Lower lobe of right lung (tissue), 2 donors: ENCODE results near the gene FZD4. TPM values are rescaled to one million over a fixed set of nuclear protein-coding genes. Genes with fewer than 3 reads are reported as not detected.
"Not testable (repeated sequence)": the region's sequence is repeated elsewhere in the genome, so short reads cannot be mapped to it uniquely, and the experiment has no call there.

Source experiments
- ATAC-seq, 2 donors: fragments of 200-7000 bp; cut with Tn5 transposase; one replicate each; pipeline ENCODE4 v1.9.1; 2020 to 2022; ENCODE audit warnings: mild to moderate bottlenecking in 2 of 2, moderate library complexity in 2 of 2
- DNase-seq: peaks from one replicate; pipeline ENCODE4 v3.0.0-alpha.2; 2020
- H3K27ac ChIP-seq: fragments of 200-600 bp; one replicate; pipeline ENCODE4 v1.8.0; 2022
- H3K27me3 ChIP-seq: fragments of 200-600 bp; one replicate; pipeline ENCODE4 v1.8.0; 2022; ENCODE audit warnings: low read depth
- H3K36me3 ChIP-seq: fragments of 200-600 bp; one replicate; pipeline ENCODE4 v1.8.0; 2022; ENCODE audit warnings: mild to moderate bottlenecking
- H3K4me1 ChIP-seq: fragments of 200-600 bp; one replicate; pipeline ENCODE4 v1.8.0; 2022
- H3K4me3 ChIP-seq: fragments of 200-600 bp; one replicate; pipeline ENCODE4 v1.8.0; 2022; ENCODE audit warnings: mild to moderate bottlenecking
- H3K9me3 ChIP-seq: fragments of 200-600 bp; one replicate; pipeline ENCODE4 v1.8.0; 2022
- CTCF ChIP-seq: fragments of 200-600 bp; IDR thresholded peaks from one replicate; pipeline ENCODE4 v1.8.0; 2022; ENCODE audit warnings: antibody characterized with exemption, mild to moderate bottlenecking
- intact Hi-C: fragments of 100-400 bp; cut with DNase I; formaldehyde crosslinking; loops from one replicate; pipeline ENCODE4 v1.11.0; 2022
- total RNA-seq: library from RNA; stranded (reverse); fragmentation: NEBNext Ultra II Directional; extraction: Animal tissue kit (Norgen Biotek cat#: 25700); gene quantifications from one replicate; pipeline ENCODE4 v1.2.1, GENCODE V29; 2021
- donor health status: DM: no; HTN: yes; CAD: no; lungs with severe emphysema.

The FZD4 gene
- total RNA-seq, 1 donor from 2014 or later, result 51.1 TPM

DNA sequence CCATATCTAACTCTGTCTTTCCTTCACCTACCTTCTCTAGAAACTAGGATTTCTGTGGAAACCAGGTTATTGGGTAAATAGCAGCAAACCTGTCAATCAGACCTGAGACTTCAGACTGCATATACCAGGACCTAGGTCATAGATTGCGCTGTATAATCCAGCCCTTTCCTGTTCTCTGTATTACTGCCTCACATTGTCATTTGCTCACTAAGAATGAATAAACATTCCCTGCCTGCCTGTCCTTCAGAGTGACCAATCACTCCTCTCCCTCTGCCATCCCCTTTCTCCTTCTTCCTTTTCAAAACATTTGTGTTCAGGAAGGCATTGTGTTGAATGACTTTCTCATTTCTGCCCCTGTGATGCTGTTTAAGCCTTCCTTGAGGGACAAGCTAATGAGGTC, 14.1 kb upstream of the FZD4 start:
- no peaks in the 10 kb centered on the region for H3K27me3 ChIP-seq
- H3K27ac ChIP-seq, result no peak overlapping the region
- no peak for TF ChIP-seq CTCF
- H3K4me1 ChIP-seq, result no peaks in the 10 kb centered on the region
- H3K9me3 ChIP-seq, result peaks cover 5% of the 10 kb centered on the region
- intact Hi-C loops, result no loop called here
- ATAC-seq, result no peak
- DNase-seq, result no peak
- no peak overlapping the region for H3K4me3 ChIP-seq
- no peaks in the 10 kb centered on the region for H3K36me3 ChIP-seq

DNA sequence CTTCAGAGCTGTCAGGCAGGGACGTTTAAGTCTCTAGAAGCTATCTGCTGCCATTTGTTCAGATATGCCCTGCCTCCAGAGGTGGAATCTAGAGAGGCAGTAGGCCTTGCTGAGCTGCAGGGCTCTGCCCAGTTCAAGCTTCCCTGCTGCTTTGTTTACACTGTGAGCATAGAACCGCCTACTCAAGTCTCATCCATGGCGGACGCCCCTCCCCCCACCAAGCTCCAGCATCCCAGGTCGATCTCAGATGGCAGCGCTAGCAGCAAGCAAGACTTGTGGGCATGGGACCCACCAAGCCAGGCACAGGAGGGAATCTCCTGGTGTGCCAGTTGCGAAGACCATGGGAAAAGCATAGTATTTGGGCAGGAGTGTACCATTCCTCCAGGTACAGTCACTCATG, 12.4 kb upstream of the FZD4 start:
- intact Hi-C loops, ATAC-seq, DNase-seq: not testable (repeated sequence)

DNA sequence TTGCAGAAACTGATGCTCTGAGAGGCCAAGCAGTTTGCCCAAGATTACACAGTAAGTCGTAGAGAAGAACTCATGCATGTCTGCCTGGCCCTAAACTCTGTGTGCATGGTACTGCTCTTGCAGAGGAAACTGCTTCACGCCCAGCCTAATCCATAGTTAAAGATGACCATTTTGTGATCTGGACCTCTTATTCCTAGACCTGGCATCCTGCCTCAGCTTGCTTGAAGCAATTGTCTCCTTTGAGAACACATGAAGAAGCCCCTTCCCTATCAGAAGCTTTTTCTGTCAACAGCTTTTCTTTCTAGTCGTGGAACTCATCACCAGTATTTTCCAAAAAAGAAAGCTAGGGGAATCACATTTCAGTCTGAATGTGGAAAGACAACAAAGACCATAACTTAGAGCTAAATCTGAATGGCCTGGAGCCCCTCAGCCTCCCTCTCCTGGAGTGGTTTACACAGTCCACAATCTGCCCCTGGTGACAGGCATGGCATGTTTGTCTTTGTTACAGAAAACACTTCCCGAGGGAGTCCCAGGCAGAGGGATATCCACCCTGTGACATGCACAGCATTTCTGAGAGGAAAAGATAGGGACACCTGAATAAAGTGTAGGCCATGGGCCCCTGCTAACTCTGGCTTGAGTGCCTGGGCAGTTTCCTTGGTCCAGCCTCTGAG, 2.9 kb upstream of the FZD4 start:
- H3K27ac ChIP-seq, result peak overlapping the region; percentile 26
- no peaks in the 10 kb centered on the region for H3K9me3 ChIP-seq
- no peaks in the 10 kb centered on the region for H3K36me3 ChIP-seq
- no peaks in the 10 kb centered on the region for H3K27me3 ChIP-seq
- no peak for TF ChIP-seq CTCF
- intact Hi-C loops, result no loop called here
- ATAC-seq (no peak), DNase-seq (no peak)
- peaks cover 17% of the 10 kb centered on the region for H3K4me1 ChIP-seq
- H3K4me3 ChIP-seq, result no peak overlapping the region

More for the DNA sequence above, 12.4 kb upstream of the FZD4 start:
- not testable (repeated sequence) for H3K27ac ChIP-seq, H3K27me3 ChIP-seq, H3K4me3 ChIP-seq, H3K36me3 ChIP-seq, H3K4me1 ChIP-seq, H3K9me3 ChIP-seq

GRCh38 chr11:86956905-86957195, 1.7 kb upstream of the FZD4 start:
- Histone ChIP-seq H3K27me3 (no peaks in the 10 kb centered on the region), H3K9me3 (no peaks in the 10 kb centered on the region), H3K4me3 (no peak overlapping the region), H3K27ac (peak overlapping the region; percentile 94), H3K4me1 (peaks cover 17% of the 10 kb centered on the region), H3K36me3 (peaks cover 8% of the 10 kb centered on the region)
- intact Hi-C loops, result no loop called here
- DNase-seq (no peak), ATAC-seq (no peak)
- no peak for TF ChIP-seq CTCF

GRCh38 chr11:86955111-86955360, 159 bp downstream of the FZD4 start:
- Histone ChIP-seq H3K4me1 (peaks cover 28% of the 10 kb centered on the region), H3K4me3 (peak overlapping the region; percentile 78), H3K27me3 (no peaks in the 10 kb centered on the region), H3K27ac (peak overlapping the region; percentile 94), H3K36me3 (peaks cover 13% of the 10 kb centered on the region), H3K9me3 (no peaks in the 10 kb centered on the region)
- peak; percentile 29 for TF ChIP-seq CTCF
- no peak for DNase-seq
- intact Hi-C loops, result no loop called here
- no peak for ATAC-seq

DNA sequence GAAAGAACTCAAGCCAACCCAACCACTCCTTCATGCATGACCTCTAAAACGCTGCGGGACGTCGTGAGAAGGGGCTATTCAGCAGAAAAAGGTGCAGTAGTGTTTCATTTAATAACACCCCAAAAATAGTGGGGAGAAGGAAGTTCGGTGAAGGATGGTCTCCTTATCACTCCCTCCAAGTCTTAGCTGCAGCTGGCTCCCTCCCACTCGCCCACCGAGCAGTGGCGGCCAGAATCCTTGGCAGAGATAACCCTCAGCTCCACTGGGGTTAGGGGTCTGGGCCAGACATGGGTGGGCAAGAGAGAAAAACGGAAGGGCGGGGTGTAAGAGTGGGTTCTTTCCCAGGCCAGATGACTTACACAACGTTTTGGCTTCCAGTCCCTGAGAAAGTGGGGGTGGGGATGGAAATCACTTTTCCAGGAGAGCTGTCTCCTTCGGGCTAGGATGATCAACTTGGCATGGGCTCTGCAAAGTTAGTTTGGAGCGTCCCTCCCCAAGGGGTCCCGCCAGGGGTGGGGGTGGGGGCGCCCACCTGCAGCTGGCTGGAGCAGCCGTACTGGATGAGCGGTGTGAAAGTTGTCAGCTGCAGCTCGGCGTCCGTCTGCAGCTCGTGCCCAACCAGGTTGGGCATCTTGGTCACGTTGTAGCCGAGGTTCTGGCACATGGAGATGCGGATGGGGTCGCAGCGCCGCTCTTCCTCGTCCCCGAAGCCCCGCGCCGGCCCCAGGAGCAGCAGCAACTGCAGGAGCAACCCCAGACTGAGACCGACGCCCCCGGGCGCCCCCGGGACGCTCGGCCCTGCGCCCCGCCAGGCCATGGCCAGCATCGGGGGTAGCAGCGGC, 705 bp downstream of the FZD4 start:
- Histone ChIP-seq H3K27ac (peak overlapping the region; percentile 94), H3K9me3 (no peaks in the 10 kb centered on the region), H3K27me3 (no peaks in the 10 kb centered on the region), H3K4me3 (peak overlapping the region; percentile 78), H3K36me3 (peaks cover 13% of the 10 kb centered on the region), H3K4me1 (peaks cover 33% of the 10 kb centered on the region)
- peak; percentile 52 for DNase-seq
- ATAC-seq, result peak in 1 of 2 donors; percentile 2
- TF ChIP-seq CTCF, result no peak
- intact Hi-C loops, result no loop called here
